HG03175 (cell line): Measurements from ENCODE around the gene EID2B.

Experiments used
- ATAC-seq: cut with Tn5 transposase; IDR thresholded peaks from one replicate; pipeline ENCODE4 v1.9.1; 2021; ENCODE audit warnings: mild to moderate bottlenecking, moderate library complexity; ENCODE audit not compliant: unreplicated experiment

The EID2B gene, protein sequence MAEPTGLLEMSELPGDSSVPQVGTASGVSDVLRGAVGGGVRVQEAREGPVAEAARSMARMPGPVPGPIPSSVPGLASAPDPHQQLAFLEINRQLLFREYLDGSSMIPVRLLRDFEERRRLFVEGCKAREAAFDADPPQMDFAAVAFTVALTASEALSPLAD

DNA sequence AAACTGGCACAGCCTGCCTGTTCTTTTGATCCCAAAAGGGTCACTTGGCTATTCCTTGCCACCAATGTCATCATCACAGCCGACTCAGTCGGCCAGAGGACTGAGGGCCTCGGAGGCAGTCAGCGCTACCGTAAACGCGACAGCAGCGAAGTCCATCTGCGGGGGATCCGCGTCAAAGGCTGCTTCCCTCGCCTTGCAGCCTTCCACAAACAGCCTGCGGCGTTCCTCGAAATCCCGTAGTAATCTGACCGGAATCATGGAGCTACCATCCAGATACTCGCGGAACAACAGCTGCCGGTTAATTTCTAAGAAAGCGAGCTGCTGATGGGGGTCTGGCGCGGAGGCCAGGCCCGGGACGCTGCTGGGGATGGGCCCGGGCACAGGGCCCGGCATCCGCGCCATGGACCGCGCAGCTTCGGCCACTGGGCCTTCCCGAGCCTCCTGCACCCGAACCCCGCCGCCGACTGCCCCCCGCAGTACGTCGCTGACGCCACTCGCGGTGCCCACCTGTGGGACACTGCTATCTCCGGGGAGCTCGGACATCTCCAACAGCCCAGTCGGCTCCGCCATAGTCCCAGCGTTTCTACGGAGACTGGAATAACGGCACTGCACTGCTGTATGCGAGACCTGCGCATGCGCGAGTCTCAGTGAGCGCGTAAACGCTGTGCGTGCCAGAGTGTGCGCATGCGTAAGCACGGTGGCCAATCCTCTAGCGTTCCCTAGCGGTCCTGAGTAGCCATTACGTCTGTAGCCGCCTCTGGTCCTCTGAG, at the start of gene EID2B:
Gene EID2B (minus strand): TSS at position 620 of the 770 bp plus-strand sequence. CDS start 50 bp downstream, at position 570.
- peak; percentile 88 for ATAC-seq

DNA sequence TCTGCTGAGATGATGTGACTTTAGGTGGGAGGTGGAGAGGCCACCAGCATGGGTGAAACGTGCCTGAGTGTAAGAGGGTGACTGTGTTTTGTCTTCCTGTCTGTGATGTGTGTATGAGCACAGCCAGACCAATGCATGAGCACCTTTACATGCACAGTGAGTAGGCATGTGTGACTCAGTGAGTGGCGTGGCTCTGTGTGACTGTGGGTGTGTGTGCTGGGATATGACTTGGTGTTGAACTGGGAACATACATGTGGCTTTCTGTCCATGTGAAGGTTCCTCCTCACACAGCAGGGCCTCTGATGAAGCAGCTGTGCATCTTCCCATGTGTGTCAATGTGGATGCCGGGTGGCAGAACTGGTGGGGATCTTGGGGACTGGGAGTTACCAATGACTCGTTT, 49.8 kb upstream of the EID2B start:
- ATAC-seq, result no peak

DNA sequence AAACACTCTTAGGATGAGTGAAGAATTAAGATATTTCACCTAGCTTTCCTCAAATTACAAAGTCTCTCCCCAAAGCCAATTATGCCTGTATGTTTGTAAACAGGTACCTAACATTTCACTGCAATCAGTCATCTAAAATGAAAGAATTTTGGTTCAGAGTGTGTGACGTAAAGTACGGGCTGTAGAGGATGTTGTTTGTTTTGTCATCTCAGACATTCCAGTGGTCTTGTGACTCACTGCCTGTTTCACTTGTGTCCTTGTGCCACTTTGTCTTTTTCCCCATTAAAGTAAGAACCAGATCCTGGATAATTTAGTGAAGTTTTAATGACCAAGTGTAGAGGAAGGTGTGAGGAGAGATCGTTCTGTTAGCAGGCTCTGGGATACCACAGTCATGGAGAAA, 36.0 kb upstream of the EID2B start:
- ATAC-seq, result no peak

DNA sequence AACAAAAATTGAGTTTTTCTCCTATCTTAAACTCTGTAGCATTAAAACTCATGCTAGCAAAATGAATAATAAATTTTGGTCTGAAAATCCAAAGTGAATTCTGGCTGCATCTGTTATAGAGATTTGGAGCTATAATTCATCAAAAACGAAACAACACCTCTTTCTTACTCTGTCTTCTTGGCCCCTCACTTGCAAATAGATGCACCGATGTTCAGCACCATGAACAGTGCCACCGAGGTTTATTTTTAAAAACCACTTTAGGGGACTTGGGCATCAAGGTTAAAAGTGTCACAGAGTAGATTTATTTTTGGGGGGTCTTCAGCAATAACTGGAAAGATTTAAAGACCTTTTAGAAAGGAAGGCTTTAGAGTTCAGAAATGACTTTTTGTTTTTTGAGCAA, 33.4 kb upstream of the EID2B start:
- no peak for ATAC-seq

DNA sequence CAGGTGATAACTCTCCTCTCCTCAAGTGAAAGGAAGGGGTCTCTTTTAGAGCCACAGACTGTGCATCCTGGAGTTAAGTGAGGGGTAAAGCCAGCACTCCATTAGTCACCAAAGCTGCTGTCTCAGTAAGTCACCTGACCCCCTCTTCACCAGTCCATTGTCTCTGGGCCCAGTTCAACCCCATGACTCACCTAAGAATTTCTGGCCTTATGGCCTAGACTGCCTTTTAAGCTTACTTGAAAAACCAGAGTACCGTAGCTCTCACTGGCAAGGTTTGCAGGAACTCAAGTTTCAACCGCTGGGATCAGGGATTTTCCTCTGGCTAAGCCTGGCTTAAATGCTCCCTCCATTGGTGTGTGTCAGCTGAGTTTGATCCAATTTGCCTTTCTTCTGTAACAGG, 30.8 kb upstream of the EID2B start:
- no peak for ATAC-seq

DNA sequence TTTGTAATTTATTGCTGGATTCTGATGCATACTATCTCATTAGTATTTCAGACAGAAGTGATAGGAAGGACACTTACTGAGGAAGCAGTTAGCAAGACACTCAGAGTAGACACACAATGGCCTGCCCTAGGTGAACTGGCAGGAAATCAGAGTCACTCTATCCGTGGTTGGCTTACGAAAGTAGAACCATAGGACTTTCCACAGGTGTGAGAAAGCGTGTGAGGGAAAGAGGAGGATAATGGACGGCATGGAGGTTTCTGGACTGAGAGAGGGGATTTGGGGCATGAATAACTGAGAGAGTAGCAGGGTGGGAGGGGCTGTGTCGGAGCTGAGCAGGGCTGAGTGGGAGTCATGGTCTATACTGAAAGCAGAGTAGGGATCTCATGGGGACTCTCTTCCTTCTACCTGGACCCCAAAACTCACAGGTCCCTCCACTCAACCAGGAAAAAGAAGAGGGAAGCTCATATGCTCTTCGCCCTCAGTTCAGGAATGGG, 26.0 kb upstream of the EID2B start:
- no peak for ATAC-seq

DNA sequence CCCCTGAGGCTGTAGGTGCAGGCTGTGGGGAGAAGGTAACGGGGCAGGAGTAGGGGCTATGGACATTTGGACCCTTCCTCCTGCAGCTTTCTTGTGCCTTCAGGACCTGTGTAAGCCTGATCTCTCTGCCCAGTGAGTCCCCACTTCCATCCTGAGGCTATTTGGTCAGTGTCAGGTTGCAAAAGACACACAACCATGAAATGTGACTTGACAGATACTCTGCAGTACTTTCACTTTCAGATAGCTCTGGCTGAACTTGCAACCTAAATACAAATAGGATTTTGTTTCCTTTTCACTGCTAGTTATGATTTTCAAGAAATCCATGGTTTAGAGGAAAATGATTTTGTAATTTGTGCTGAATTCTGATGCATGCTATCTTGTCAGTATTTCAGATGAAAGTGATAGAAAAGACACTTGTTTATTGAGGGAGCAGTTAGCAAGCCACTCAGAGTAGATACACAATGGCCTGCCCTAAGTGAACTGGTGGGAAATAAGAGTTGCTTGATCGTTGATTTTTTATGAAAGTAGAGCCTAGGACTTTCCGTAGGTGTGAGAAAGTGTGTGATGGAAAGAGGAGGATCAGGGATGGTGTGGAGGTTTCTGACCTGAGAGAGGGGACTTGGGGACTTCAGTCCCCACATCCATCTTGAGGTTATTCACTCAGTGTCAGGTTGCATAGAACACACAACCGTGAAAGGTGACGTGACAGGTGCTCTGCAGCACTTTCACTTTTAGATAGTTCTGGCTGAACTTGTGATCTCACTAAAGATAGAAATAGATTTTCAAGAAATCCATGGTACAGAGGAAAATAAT, 25.4 kb upstream of the EID2B start:
- ATAC-seq, result no peak

DNA sequence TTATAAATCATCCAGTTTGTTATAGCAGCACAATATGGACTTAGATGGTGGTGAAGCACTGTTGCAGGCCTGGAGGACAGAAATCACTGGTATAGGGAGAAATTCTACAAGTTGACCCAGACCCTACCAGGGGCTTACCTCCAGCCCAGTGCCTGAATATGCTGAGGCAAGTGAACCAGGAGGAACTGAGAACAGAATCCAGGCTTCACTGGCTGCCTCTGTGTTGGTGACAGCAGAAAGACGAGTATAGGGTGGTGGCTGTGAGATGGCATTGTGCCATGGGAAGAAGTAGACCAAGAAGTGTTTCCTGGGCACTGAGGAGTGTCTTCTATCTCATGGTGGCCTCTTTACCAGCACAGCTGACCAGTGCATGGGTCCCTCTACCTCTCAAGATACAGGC, 23.2 kb upstream of the EID2B start:
- ATAC-seq, result no peak

DNA sequence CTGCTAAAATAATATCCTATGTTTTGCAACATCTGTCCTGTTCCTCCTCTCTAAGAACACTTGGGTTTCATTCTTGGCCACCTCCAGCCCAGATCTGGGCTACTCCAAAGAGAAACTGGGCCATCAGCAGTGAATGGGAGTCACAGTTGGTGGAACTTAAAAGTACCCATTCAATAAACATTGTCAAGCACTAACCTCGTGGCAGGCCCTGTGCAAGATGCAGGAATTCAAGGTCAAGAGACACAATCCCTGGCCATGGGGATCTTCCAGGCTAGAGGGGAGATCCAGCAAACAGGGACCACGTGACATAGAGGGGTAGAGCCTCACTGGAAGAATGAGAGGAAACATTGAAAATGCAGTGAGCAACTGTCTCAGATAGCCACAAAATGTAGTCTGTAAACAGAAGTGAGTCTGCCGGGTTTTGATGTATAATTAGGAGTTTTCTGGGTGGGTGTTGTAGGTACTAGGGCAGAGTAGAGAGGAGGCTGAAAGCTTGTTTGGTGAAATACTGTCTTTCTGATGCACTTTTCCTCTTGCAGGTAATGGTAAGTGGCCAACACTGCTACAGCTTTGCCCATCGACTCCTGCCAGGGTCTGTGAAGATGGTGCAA, 22.2 kb upstream of the EID2B start:
- ATAC-seq, result no peak

DNA sequence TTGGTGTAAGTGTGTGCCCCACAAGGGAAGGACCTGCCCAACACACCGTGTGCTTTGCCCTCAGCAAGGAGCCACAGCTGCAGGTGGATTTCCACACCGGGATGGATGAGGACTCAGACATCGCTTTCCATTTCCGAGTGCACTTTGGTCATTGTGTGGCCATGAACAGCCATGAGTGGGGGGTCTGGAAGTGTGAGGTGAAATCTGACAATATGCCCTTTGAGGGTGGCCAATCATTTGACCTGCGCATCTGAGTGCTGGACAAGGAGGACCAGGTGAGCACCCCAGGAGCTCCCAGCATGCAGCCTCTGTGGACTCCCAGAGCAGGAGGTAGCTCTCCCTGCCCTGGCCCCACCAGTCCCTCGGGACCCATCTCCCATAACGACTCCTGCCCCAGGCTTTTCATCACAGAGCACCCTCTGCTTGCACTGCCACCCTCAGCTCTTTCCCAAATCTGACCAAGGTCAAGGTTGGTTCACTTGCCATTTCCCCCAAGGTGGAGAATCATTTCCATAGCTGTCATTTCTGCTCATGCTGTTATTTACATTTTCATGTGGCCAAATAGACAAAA, 20.5 kb upstream of the EID2B start:
- ATAC-seq, result no peak

DNA sequence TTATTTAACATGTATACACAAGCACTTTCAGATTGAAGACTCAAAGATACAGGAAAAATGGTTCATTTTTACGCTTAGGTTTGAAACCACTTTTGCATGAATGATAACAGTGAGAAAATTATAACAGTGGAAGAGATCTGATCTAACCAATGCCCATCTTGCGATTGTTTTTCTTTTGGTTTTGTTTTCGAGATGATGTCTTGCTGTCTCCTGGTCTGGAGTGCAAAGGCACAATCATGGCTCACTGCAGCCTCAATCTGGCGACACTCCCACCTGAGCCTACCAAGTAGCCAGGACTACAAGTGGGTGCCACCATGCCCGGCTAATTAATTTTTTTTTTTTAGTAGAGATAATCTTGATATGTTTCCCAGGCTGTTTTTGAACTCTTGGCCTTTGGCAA, 17.5 kb upstream of the EID2B start:
- ATAC-seq, result no peak

DNA sequence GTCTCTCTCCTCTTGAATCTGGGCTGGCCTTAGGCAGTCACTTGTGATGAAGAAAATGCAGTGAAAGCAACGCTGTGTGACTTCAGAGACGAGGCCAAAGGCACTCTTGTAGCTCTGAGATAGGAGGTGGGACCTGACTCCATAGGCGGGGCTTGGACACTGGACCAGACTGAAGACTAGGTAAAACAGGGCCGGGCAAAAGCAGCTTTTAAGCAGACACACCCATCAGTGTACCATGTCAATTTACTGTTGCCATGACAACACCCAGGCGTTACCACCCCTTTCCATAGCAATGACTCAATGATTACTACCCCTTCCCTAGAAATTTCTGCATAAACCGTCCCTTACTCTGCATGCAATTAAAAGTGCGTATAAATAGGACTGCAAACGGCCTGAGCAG, 13.9 kb upstream of the EID2B start:
- no peak for ATAC-seq

DNA sequence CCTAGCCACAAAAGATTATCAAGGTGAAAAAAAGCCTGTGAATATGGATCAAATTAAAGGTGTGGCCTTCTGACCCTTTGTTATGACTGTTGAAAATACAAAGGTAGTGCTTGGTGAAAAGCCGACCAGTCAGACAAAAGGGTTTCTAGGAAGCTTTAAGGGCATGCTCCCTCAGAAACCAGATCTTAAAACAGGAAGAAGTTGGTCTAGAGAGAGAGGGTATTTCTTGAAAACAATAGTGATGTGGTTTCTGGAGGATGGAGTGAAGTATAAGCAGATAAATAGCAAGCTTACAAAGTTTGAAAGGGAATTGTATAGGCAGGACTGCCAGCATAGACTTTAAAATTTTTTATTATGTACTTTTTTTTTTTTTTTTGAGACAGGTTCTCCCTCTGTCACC, 12.3 kb upstream of the EID2B start:
- ATAC-seq, result no peak

DNA sequence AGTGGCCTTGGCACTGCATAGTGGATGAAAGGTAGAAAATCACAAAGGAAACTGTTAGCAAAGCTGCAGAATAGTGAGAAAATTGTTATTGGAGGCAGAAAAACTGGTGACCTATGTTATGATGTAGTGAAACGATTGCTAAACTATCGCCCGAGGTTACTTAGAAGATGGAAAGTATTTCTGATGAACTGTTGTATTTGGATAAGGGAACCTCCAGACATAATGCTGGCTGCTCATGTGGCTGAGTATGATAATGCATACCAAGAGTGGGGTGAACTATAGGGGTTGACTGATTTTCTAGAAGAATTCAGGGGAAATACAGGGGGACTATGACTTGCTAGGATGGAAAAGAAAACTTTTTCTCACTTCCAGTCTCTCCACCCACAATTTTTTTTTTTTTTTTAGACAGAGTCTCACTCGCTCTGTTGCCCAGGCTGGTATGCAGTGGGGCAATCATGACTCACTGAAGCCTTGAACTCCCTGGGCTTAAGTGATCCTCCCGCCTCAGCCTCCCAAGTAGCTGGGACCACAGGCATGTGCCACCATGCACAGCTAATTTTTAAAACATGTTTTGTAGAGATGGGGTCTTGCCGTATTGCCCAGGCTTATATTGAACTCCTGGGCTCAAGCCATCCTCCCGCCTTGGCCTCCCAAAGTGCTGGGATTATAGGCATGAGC, 11.7 kb upstream of the EID2B start:
- no peak for ATAC-seq

DNA sequence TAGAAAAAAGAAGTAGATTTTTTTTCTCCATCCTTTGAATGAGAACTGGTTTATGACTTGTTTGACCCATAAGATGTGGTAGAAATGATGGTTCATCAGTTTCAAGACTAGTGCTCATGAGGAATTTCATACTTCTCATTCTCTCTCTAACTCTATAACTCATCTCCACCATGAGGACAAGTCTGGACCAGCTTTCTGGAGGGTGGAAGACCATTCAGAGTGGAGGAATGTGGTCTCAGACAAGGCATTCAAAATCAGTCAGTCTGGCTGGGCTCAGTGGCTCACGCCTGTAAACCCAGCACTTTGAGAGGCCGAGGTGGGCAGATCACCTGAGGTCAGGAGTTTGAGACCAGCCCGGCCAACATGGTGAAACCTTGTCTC, 10.8 kb upstream of the EID2B start:
- no peak for ATAC-seq

DNA sequence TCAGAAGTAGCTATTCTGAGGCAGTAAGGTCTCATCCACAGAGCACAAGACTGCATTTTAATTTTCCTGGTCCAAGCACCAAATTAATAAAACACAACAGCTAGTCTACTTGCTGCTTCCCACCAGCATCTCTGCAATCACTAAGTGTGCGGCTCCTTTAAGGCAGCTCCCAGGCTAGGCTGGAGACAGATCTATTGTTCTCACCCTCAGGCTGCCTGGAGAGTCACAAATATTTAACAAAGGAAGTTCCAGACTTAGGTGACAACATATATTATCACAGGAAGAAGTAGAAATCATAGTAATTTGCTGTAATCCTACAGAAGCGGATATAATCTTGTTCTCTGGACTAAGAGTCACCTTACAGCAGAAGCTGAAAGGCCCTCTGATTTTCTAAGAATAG, 9.6 kb upstream of the EID2B start:
- no peak for ATAC-seq

DNA sequence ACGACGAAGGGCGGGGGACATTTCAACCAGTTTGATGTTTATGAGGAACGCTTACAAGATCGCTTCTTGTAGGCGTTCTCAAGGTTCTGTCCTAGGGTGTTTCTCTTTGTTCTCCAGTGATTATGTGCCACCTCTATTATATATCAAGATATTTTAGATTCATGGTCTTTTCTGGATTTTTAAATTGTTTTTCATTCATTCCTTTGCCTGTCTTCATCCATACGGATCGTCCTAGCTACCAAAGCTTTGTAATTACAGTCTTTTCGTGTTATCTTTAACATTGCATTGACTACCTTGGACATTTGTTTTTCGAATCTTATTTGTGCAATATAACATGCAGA, 7.7 kb upstream of the EID2B start:
- ATAC-seq, result no peak

DNA sequence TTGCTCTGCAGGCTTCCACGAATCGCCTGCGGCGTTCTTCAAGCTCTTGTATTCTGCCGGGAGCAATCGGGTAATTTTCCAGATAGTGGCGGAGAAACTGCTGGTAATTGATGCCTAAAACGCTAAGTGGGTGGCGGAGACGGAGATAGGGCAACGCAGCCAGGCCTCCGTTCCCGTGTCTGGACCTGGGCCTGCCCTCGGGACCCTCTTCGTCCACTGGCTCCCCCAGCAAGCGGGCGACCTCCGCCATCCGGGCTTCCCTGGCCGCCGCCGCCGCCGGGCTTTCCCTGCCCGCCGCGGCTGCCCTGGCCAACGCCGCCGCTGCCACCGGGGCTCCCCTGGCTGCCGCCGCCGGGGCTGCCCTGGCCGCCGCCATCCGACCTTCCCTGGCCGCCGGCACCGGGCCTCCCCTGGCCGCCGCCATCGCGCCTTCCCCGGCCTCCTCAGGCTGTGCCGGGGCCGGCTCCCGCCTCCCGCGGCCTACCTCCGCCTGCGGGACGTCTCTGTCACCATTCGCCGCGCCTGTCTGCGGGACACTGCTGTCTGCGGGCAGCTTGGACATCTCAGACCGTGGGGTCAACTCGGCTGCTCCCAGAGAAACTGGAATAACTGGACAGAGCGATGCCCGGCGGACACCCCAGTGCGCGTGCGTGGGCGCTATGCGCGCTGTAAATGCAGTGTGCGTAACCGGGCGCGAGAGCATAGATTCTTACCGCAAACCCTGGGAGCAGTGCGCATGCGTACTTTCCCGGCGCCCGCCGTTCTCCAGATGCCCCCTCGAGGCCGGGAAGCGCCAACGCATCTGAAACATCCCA, 7.1 kb upstream of the EID2B start, which contains the start of gene EID2:
Gene EID2 (minus strand): TSS at position 644 of the 815 bp plus-strand sequence. CDS start 82 bp downstream, at position 562.
- ATAC-seq, result peak; percentile 91

DNA sequence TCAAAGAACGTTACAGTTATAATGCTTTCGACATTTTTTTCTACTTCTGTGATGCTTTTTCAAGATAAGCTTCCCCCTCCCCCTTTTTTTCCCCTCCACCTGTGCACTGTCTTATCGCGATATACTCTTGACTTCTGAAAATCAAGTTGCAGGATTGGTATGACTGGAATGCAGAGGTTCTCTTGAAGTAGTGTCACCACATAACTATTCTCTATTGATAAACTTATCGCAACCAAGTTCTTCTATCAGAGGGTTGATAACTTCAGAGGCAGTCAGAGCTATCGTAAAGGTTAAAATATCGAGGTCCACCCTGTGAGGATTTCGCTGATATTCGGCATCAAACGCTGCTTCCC, 6.5 kb upstream of the EID2B start:
- ATAC-seq, result no peak

DNA sequence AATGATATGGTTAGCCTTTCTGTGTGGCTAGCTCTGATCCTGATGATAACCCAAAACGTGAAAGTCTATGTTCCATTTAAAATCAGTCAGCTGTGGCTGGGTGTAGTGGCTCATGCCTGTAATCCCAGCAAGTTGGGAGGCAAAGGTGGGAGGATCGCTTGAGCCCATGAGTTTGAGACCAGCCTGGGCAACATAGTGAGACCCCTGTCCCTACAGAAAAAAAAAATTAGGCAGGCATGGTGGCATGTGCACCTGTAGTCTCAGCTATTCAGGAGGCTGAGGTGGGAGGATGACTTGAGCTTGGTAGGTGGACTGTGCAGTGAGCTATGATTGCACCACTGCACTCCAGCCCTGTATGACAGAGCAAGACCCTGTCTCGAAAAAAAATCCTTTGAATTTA, 1.1 kb upstream of the EID2B start:
- no peak for ATAC-seq
